Frontal cortex (tissue), 4 donors: ENCODE results near the gene ENOX1. TPM values are rescaled to one million over a fixed set of nuclear protein-coding genes. Genes with fewer than 3 reads are reported as not detected.

Experiments
- DNase-seq, 2 donors: peaks; one replicate each; pipeline ENCODE4 v3.0.0; 2012; ENCODE audit warnings: low spot score in 2 of 2
- FAIRE-seq: peaks from 2 replicates; lab custom pipeline; 2012; peaks lifted over from hg19 to GRCh38; lab: Jason Lieb, UNC
- total RNA-seq: library from RNA; depleted of rRNA; stranded (reverse); fragments of >200 nt; gene quantifications from one replicate; pipeline ENCODE4 v1.2.3, GENCODE V29; 2014
- donor health status: control.
- donor health status: control.
- donor health status: control.

The ENOX1 gene
- total RNA-seq, 1 donor from 2014 or later = 50.5 TPM

GRCh38 chr13:43751624-43752023 lies 35.1 kb downstream of the ENOX1 start:
- FAIRE-seq (no peak), DNase-seq (no peak)

- FAIRE-seq = no peak
- DNase-seq = no peak
Measured at GRCh38 chr13:43749503-43749902, 37.3 kb downstream of the ENOX1 start.

- FAIRE-seq (no peak), DNase-seq (no peak)
Measured at GRCh38 chr13:43744261-43745031, 42.3 kb downstream of the ENOX1 start.

- no peak for FAIRE-seq
- no peak for DNase-seq
Measured at GRCh38 chr13:43742911-43743310, 43.9 kb downstream of the ENOX1 start.

GRCh38 chr13:43737392-43737923 lies 49.3 kb downstream of the ENOX1 start:
- DNase-seq (no peak), FAIRE-seq (no peak)

- DNase-seq (no peak), FAIRE-seq (no peak)
Measured at GRCh38 chr13:43732726-43733125, 54.0 kb downstream of the ENOX1 start.

- no peak for FAIRE-seq
- no peak for DNase-seq
Measured at GRCh38 chr13:43731296-43731695, 55.5 kb downstream of the ENOX1 start.

- FAIRE-seq = no peak
- DNase-seq = no peak
Measured at GRCh38 chr13:43730642-43731041, 56.1 kb downstream of the ENOX1 start.

GRCh38 chr13:43728421-43728820 lies 58.4 kb downstream of the ENOX1 start:
- FAIRE-seq (no peak), DNase-seq (no peak)

GRCh38 chr13:43727856-43728255 lies 58.9 kb downstream of the ENOX1 start:
- FAIRE-seq = no peak
- no peak for DNase-seq

GRCh38 chr13:43725460-43725859 lies 61.3 kb downstream of the ENOX1 start:
- no peak for FAIRE-seq

GRCh38 chr13:43720780-43721397 lies 65.9 kb downstream of the ENOX1 start:
- no peak for FAIRE-seq
- DNase-seq = no peak

More at GRCh38 chr13:43725460-43725859, 61.3 kb downstream of the ENOX1 start:
- DNase-seq = no peak

- no peak for DNase-seq
- no peak for FAIRE-seq
Measured at GRCh38 chr13:43698758-43699157, 88.0 kb downstream of the ENOX1 start.

- DNase-seq = no peak
- FAIRE-seq = no peak
Measured at GRCh38 chr13:43698009-43698408, 88.8 kb downstream of the ENOX1 start.

- FAIRE-seq = no peak
Measured at GRCh38 chr13:43697323-43697722, 89.4 kb downstream of the ENOX1 start.

GRCh38 chr13:43694146-43694664 lies 92.6 kb downstream of the ENOX1 start:
- FAIRE-seq = no peak
- no peak for DNase-seq

More at GRCh38 chr13:43697323-43697722, 89.4 kb downstream of the ENOX1 start:
- no peak for DNase-seq

- FAIRE-seq = no peak
Measured at GRCh38 chr13:43693639-43694038, 93.1 kb downstream of the ENOX1 start.

GRCh38 chr13:43688227-43688907 lies 98.4 kb downstream of the ENOX1 start:
- DNase-seq = no peak
- FAIRE-seq = no peak

More at GRCh38 chr13:43693639-43694038, 93.1 kb downstream of the ENOX1 start:
- DNase-seq = no peak

GRCh38 chr13:43687038-43687437 lies 99.7 kb downstream of the ENOX1 start:
- no peak for DNase-seq
- FAIRE-seq = no peak

GRCh38 chr13:43686557-43686956 lies 100.2 kb downstream of the ENOX1 start:
- DNase-seq (no peak), FAIRE-seq (no peak)
